Measurements from ENCODE around the gene LYSMD1.

- TF ChIP-seq CTCF (IDR thresholded peaks at IDR 0.05; ENCODE audit: insufficient read depth, low read length) = no peak
- TF ChIP-seq REST (IDR thresholded peaks at IDR 0.05; ENCODE audit: insufficient replicate concordance, low read depth) = no peak
- TF ChIP-seq POLR2AphosphoS5 (IDR thresholded peaks at IDR 0.05; ENCODE audit: low read depth) = no peak
Observed at GRCh38 chr1:151131701-151132334, 33.9 kb downstream of the LYSMD1 start.
